HG03175 (cell line): ENCODE results near the gene C6orf132.

ENCODE experiments used
- ATAC-seq: cut with Tn5 transposase; IDR thresholded peaks from one replicate; pipeline ENCODE4 v1.9.1; 2021; ENCODE audit warnings: mild to moderate bottlenecking, moderate library complexity; ENCODE audit not compliant: unreplicated experiment

Gene C6orf132

GRCh38 chr6:42079941-42080464 is 62.4 kb downstream of the C6orf132 start:
- no peak for ATAC-seq

GRCh38 chr6:42078386-42078785 is 64.0 kb downstream of the C6orf132 start:
- ATAC-seq: no peak

- no peak for ATAC-seq
These were observed 67.1 kb downstream of the C6orf132 start for GRCh38 chr6:42075159-42075838.

- ATAC-seq: no peak
These were observed 69.1 kb downstream of the C6orf132 start for GRCh38 chr6:42073287-42073686.

GRCh38 chr6:42071881-42072583 is 70.4 kb downstream of the C6orf132 start:
- no peak for ATAC-seq

- no peak for ATAC-seq
These were observed 73.4 kb downstream of the C6orf132 start for GRCh38 chr6:42068872-42069522.

GRCh38 chr6:42068173-42068572 is 74.2 kb downstream of the C6orf132 start:
- ATAC-seq: no peak

- ATAC-seq: no peak
These were observed 76.2 kb downstream of the C6orf132 start for GRCh38 chr6:42066156-42066675.

GRCh38 chr6:42059743-42060142 is 82.7 kb downstream of the C6orf132 start:
- no peak for ATAC-seq

- no peak for ATAC-seq
These were observed 88.8 kb downstream of the C6orf132 start for GRCh38 chr6:42053601-42054000.

GRCh38 chr6:42051268-42051653 is 91.2 kb downstream of the C6orf132 start:
- ATAC-seq: no peak
